HG03159 (cell line): ENCODE measurements around the gene PCDHA9.
"Not testable (repeated sequence)": the region's sequence is repeated elsewhere in the genome, so short reads cannot be mapped to it uniquely, and the experiment has no call there.

Experiments used
- ATAC-seq: cut with Tn5 transposase; IDR thresholded peaks from one replicate; pipeline ENCODE4 v1.9.1; 2021; ENCODE audit warnings: mild to moderate bottlenecking, moderate library complexity; ENCODE audit not compliant: unreplicated experiment

PCDHA9 gene, protein sequence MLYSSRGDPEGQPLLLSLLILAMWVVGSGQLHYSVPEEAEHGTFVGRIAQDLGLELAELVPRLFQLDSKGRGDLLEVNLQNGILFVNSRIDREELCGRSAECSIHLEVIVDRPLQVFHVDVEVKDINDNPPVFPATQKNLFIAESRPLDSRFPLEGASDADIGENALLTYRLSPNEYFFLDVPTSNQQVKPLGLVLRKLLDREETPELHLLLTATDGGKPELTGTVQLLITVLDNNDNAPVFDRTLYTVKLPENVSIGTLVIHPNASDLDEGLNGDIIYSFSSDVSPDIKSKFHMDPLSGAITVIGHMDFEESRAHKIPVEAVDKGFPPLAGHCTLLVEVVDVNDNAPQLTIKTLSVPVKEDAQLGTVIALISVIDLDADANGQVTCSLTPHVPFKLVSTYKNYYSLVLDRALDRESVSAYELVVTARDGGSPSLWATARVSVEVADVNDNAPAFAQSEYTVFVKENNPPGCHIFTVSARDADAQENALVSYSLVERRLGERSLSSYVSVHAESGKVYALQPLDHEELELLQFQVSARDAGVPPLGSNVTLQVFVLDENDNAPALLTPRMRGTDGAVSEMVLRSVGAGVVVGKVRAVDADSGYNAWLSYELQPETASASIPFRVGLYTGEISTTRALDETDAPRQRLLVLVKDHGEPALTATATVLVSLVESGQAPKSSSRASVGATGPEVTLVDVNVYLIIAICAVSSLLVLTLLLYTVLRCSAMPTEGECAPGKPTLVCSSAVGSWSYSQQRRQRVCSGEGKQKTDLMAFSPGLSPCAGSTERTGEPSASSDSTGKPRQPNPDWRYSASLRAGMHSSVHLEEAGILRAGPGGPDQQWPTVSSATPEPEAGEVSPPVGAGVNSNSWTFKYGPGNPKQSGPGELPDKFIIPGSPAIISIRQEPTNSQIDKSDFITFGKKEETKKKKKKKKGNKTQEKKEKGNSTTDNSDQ

DNA sequence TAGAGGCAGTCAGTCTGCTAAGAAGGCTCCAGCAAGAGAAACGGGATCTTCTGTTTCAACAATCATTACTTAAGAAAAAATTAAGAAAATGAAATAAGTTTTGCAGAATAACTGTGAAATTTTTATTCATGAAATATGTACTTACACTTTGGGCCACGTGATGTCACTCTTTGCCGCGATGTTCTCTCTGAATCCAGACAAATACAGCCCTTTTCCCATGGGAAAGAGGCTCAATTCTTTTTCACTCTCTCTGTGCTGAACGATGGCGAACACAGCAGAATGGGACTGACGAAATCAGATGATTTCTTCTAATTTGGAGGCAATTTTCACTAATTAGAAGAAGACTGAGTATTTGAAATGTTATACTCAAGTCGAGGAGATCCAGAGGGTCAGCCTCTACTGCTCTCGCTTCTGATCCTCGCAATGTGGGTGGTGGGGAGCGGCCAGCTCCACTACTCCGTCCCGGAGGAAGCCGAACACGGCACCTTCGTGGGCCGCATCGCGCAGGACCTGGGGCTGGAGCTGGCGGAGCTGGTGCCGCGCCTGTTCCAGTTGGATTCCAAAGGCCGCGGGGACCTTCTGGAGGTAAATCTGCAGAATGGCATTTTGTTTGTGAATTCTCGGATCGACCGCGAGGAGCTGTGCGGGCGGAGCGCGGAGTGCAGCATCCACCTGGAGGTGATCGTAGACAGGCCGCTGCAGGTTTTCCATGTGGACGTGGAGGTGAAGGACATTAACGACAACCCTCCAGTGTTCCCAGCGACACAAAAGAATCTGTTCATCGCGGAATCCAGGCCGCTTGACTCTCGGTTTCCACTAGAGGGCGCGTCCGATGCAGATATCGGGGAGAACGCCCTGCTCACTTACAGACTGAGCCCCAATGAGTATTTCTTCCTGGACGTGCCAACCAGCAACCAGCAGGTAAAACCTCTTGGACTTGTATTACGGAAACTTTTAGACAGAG lies at the start of gene PCDHA9:
TSS of gene PCDHA9 (plus strand) at position 244 of the 964 bp plus-strand sequence. CDS start at position 358, 114 bp downstream.
- not testable (repeated sequence) for ATAC-seq

DNA sequence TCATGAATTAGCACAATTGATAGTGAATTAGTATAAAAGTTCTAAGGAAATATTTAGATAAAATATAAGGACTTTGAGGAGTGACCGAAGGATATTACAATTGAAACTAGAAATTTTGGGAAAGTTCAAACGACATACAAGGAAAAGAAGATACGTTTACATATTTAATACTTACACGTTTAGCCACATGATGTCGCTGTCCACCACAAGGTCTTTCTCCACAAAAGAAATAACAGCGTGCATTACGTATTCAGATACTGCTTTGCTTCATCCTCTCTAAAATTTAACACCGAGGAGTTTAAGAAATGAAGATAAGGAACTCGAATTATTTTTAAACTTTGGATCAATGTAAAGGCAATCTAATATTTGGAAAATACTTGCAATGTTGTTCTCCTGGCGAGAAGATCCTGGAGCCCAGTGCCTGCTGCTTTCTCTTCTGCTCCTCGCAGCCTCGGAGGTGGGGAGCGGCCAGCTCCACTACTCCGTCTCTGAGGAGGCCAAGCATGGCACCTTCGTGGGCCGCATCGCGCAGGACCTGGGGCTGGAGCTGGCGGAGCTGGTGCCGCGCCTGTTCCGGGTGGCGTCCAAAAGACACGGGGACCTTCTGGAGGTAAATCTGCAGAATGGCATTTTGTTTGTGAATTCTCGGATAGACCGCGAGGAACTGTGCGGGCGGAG lies 47.2 kb upstream of the PCDHA9 start, which contains the start of gene PCDHA3:
TSS of gene PCDHA3 (plus strand) at position 242 of the 678 bp plus-strand sequence.
- ATAC-seq, result no peak

DNA sequence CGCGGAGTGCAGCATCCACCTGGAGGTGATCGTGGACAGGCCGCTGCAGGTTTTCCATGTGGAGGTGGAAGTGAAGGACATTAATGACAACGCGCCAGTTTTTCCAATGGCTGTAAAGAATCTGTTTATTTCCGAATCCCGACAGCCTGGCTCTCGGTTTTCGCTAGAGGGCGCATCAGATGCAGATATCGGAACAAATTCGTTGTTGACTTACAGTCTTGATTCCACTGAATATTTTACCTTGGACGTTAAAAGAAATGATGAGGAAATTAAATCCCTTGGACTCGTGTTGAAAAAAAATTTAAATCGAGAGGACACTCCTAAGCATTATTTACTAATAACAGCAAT lies 46.7 kb upstream of the PCDHA9 start:
- no peak for ATAC-seq

DNA sequence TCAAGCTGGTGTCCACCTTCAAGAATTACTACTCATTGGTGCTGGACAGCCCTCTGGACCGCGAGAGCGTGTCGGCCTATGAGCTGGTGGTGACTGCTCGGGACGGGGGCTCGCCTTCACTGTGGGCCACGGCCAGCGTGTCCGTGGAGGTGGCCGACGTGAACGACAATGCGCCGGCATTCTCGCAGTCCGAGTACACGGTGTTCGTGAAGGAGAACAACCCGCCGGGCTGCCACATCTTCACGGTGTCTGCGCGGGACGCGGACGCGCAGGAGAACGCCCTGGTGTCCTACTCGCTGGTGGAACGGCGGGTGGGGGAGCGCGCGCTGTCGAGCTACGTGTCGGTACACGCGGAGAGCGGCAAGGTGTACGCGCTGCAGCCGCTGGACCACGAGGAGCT lies 45.8 kb upstream of the PCDHA9 start:
- ATAC-seq, result not testable (repeated sequence)

DNA sequence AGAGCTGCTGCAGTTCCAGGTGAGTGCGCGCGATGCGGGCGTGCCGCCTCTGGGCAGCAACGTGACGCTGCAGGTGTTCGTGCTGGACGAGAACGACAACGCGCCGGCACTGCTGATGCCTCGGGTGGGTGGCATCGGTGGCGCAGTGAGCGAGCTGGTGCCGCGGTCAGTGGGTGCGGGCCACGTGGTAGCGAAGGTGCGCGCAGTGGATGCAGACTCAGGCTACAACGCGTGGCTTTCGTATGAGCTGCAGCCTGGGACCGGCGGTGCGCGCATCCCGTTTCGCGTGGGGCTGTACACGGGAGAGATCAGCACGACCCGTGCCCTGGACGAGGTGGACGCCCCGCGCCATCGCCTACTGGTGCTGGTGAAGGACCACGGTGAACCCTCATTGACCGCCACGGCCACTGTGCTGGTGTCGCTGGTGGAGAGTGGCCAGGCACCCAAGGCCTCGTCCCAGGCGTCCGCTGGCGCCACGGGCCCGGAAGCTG lies 45.4 kb upstream of the PCDHA9 start:
- ATAC-seq, result no peak

DNA sequence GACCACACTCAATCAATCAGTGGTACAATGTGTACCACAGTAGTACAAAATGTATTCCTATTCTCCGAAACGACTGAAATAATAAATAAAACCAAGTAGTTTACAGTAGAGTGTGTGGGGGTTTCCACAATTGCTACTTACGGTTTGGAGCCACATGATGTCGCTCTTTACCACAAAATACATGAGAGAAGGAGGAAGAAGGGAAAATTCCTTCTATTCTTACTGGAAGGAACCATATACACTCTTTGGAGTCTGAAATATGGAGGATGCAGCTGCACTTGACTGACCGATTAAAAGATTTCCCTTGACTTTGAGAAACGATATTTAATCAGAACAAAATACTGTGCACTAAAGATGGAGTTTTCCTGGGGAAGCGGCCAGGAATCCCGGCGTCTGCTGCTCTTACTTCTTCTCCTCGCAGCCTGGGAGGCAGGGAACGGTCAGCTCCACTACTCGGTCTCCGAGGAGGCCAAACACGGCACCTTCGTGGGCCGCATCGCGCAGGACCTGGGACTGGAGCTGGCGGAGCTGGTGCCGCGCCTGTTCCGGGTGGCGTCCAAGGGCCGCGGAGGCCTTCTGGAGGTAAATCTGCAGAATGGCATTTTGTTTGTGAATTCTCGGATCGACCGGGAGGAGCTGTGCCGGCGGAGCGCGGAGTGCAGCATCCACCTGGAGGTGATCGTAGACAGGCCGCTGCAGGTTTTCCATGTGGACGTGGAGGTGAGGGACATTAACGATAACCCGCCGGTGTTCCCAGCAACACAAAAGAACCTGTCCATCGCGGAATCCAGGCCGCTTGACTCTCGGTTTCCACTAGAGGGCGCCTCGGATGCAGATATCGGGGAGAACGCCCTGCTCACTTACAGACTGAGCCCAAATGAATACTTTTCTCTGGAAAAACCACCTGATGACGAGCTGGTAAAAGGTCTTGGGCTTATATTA lies 41.1 kb upstream of the PCDHA9 start, which contains the start of gene PCDHA4:
TSS of gene PCDHA4 (plus strand) at position 235 of the 942 bp plus-strand sequence.
- no peak for ATAC-seq

DNA sequence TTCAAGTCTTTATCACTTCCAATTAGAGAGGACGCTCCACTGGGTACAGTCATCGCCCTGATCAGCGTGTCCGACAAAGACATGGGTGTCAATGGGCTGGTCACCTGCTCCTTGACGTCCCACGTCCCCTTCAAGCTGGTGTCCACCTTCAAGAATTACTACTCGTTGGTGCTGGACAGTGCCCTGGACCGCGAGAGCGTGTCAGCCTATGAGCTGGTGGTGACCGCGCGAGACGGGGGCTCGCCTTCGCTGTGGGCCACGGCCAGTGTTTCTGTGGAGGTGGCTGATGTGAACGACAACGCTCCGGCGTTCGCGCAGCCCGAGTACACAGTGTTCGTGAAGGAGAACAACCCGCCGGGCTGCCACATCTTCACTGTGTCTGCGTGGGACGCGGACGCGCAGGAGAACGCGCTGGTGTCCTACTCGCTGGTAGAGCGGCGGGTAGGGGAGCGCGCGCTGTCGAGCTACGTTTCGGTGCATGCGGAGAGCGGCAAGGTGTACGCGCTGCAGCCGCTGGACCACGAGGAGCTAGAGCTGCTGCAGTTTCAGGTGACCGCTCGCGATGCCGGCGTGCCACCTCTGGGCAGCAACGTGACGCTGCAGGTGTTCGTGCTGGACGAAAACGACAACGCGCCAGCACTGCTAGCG lies 39.8 kb upstream of the PCDHA9 start:
- ATAC-seq, result not testable (repeated sequence)

DNA sequence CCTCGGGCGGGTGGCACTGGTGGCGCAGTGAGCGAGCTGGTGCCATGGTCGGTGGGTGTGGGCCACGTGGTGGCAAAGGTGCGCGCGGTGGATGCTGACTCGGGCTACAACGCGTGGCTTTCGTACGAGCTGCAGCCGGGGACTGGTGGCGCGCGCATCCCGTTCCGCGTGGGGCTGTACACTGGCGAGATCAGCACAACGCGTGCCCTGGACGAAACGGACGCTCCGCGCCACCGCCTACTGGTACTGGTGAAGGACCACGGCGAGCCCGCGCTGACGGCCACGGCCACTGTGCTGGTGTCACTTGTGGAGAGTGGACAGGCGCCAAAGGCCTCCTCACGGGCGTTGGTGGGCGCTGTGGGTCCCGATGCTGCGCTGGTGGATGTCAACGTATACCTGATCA lies 39.3 kb upstream of the PCDHA9 start:
- ATAC-seq, result no peak

DNA sequence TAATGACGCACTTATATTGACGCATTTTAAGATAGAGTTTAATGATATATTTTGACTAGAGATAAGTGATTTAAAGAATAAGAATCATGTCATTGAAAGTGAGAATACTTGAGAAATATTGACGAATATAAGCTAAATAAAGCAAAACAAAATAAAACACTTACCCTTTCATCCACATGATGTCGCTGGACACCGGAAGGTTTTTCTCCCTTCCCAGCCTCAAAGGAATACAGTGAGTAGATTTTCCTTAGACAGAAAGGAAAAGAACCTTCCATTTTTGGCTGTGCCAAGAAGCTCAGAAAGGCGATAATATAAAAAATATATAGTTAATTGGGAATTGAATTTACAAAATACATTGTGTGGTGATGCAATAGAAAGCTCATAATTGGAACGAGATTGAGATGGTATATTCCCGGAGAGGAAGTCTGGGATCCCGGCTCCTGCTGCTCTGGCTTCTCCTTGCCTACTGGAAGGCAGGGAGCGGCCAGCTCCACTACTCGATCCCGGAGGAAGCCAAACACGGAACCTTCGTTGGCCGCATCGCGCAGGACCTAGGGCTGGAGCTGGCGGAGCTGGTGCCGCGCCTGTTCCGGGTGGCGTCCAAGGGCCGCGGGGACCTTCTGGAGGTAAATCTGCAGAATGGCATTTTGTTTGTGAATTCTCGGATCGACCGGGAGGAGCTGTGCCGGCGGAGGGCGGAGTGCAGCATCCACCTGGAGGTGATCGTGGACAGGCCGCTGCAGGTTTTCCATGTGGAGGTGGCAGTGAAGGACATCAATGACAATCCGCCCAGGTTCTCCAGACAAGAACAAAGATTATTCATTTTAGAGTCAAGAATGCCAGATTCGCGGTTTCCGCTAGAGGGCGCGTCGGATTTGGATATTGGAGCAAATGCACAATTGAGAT lies 26.6 kb upstream of the PCDHA9 start, which contains the start of gene PCDHA5:
TSS of gene PCDHA5 (plus strand) at position 239 of the 906 bp plus-strand sequence.
- ATAC-seq, result no peak

DNA sequence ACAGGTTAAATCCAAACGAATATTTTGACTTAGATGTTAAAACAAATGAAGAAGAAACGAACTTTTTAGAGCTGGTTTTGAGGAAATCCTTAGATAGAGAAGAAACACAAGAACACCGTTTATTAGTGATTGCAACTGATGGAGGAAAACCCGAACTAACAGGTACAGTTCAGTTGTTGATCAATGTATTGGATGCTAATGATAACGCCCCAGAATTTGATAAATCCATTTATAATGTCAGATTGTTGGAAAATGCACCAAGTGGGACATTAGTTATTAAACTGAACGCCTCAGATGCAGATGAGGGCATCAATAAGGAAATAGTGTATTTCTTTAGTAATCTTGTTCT lies 25.9 kb upstream of the PCDHA9 start:
- ATAC-seq, result no peak

DNA sequence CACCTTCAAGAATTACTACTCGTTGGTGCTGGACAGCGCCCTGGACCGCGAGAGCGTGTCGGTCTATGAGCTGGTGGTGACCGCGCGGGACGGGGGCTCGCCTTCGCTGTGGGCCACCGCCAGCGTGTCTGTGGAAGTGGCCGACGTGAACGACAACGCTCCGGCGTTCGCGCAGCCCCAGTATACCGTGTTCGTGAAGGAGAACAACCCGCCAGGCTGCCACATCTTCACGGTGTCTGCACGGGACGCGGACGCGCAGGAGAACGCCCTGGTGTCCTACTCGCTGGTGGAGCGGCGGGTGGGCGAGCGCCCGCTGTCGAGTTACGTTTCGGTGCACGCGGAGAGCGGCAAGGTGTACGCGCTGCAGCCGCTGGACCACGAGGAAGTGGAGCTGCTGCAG lies 25.2 kb upstream of the PCDHA9 start:
- not testable (repeated sequence) for ATAC-seq

DNA sequence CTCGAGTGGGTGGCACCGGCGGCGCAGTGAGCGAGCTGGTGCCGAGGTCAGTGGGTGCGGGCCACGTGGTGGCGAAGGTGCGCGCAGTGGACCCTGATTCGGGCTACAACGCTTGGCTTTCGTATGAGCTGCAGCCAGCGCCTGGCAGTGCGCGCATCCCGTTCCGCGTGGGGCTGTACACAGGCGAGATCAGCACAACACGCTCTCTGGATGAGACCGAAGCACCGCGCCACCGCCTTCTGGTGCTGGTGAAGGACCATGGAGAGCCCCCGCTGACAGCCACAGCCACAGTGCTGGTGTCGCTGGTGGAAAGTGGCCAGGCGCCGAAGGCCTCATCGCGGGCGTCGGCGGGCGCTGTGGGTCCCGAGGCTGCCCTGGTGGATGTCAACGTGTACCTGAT lies 24.7 kb upstream of the PCDHA9 start:
- ATAC-seq, result no peak

DNA sequence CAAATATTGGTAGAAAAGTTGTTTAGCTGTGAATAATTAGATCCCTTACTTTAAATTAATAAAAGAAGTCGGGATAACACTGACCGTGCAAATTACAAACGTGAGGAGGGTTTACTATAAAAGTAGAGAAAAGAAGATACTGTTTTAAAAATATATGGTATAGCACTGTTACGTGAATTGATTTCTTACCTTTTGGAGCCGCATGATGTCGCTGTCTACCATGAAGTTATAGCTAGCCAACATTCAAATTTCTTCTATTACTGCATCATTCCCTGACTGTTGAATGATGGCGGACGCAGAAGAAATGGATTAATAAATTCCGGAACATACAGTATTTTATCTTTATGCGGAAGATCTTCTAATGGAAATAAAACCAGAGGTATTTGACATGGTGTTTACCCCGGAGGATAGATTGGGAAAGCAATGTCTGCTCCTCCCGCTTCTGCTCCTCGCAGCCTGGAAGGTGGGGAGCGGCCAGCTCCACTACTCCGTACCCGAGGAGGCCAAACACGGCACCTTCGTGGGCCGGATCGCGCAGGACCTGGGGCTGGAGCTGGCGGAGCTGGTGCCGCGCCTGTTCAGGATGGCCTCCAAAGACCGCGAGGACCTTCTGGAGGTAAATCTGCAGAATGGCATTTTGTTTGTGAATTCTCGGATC lies 20.3 kb upstream of the PCDHA9 start, which contains the start of gene PCDHA6:
TSS of gene PCDHA6 (plus strand) at position 257 of the 658 bp plus-strand sequence. CDS start at position 389, 132 bp downstream.
- no peak for ATAC-seq

DNA sequence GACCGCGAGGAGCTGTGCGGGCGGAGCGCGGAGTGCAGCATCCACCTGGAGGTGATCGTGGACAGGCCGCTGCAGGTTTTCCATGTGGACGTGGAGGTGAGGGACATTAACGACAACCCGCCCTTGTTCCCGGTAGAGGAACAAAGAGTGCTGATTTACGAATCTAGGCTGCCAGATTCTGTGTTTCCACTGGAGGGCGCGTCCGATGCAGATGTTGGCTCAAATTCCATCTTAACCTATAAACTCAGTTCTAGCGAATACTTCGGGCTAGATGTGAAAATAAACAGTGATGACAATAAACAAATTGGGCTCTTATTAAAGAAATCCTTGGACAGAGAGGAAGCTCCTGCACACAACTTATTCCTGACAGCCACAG lies 19.8 kb upstream of the PCDHA9 start:
- no peak for ATAC-seq

DNA sequence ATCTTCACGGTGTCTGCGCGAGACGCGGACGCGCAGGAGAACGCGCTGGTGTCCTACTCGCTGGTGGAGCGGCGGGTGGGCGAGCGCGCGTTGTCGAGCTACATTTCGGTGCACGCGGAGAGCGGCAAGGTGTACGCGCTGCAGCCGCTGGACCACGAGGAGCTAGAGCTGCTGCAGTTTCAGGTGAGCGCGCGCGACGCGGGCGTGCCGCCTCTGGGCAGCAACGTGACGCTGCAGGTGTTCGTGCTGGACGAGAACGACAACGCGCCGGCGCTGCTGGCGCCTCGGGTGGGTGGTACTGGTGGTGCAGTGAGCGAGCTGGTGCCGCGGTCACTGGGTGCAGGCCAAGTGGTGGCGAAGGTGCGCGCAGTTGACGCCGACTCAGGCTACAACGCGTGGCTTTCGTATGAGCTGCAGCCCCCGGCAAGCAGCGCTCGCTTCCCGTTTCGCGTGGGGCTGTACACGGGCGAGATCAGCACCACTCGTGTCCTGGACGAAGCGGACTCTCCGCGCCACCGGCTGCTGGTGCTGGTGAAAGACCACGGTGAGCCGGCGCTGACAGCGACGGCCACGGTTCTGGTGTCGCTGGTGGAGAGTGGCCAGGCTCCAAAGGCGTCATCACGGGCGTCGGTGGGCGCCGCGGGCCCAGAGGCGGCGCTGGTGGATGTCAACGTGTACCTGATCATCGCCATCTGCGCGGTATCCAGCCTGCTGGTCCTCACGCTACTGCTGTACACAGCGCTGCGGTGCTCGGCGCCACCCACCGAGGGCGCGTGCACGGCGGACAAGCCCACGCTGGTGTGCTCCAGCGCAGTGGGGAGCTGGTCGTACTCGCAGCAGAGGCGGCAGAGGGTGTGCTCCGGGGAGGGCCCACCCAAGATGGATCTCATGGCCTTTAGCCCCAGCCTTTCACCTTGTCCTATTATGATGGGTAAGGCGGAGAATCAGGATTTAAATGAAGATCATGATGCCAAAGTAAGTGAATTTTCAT lies 18.4 kb upstream of the PCDHA9 start:
- not testable (repeated sequence) for ATAC-seq
